HepG2 (cell line): Measurements from ENCODE around the gene CA4.
"Not testable (repeated sequence)": the region's sequence is repeated elsewhere in the genome, so short reads cannot be mapped to it uniquely, and the experiment has no call there.

Experiments used
- HOXD1 ChIP-seq: sonication (generic); formaldehyde crosslinking; IDR thresholded peaks from 2 replicates; pipeline ENCODE4 v1.5.0; 2020; ENCODE audit warnings: missing genetic modification reagents
- RAD21 ChIP-seq: fragments of 450-650 bp; formaldehyde crosslinking; IDR thresholded peaks from 2 replicates; pipeline ENCODE4 v1.5.0; 2020; ENCODE audit warnings: mild to moderate bottlenecking
- ZNF792 ChIP-seq: IDR thresholded peaks from 2 replicates; pipeline ENCODE4 v1.6.1; 2016

GRCh38 chr17:60119807-60120748 lies 29.7 kb upstream of the CA4 start:
- not testable (repeated sequence) for TF ChIP-seq HOXD1, RAD21, ZNF792 (CRISPR knock-in tag)
